ENCODE results near the gene TXNDC11.
"Not testable (repeated sequence)": the region's sequence is repeated elsewhere in the genome, so short reads cannot be mapped to it uniquely, and the experiment has no call there.

Gene TXNDC11, protein sequence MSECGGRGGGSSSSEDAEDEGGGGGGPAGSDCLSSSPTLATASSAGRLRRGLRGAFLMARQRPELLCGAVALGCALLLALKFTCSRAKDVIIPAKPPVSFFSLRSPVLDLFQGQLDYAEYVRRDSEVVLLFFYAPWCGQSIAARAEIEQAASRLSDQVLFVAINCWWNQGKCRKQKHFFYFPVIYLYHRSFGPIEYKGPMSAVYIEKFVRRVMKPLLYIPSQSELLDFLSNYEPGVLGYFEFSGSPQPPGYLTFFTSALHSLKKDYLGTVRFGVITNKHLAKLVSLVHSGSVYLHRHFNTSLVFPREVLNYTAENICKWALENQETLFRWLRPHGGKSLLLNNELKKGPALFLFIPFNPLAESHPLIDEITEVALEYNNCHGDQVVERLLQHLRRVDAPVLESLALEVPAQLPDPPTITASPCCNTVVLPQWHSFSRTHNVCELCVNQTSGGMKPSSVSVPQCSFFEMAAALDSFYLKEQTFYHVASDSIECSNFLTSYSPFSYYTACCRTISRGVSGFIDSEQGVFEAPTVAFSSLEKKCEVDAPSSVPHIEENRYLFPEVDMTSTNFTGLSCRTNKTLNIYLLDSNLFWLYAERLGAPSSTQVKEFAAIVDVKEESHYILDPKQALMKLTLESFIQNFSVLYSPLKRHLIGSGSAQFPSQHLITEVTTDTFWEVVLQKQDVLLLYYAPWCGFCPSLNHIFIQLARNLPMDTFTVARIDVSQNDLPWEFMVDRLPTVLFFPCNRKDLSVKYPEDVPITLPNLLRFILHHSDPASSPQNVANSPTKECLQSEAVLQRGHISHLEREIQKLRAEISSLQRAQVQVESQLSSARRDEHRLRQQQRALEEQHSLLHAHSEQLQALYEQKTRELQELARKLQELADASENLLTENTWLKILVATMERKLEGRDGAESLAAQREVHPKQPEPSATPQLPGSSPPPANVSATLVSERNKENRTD

DNA sequence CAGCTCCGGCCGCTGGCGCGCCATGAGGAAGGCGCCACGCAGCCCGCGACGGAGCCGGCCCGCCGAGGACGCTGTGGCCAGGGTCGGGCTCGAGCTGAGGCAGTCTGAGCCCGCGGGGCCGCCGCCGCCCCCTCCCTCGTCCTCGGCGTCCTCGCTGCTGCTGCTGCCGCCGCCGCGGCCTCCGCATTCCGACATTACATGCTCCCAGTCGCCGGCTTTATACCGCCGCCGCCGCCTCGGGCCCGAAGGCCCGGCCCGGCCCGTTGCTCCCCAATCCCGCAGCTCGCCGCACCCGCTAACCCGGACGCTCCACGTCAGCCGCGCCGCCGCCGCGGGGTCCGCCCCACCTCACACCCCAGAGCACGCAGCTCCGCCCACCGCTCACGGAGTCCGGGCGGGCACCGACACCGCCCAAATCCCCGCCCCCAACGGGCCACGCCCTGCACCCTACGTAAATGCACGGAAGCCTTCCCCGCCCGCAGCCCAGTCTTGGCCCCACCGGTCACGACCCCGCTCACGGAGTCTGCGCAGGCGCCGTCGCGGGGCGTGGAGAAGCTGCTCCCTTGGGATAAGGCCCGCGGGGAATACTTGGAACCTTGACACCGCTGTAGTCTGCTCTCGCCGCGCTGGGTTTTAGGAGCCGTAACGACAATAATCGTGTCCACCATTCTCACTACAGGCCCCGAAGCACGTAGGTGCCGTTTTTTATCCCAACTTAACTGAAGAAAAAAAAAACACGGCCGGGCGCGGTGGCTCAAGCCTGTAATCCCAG lies at the start of gene TXNDC11:
Gene TXNDC11, minus strand, starts transcription at position 322 of the 772 bp plus-strand sequence. Its CDS starts 127 bp downstream, at position 195.
- DNase-seq (ENCODE audit: low spot score), result peak; percentile 99

- DNase-seq (ENCODE audit: low spot score), result no peak
Measured at GRCh38 chr16:11791144-11791828, 48.6 kb upstream of the TXNDC11 start.

- DNase-seq (ENCODE audit: low spot score), result no peak
Measured at GRCh38 chr16:11788914-11789313, 46.3 kb upstream of the TXNDC11 start.

DNA sequence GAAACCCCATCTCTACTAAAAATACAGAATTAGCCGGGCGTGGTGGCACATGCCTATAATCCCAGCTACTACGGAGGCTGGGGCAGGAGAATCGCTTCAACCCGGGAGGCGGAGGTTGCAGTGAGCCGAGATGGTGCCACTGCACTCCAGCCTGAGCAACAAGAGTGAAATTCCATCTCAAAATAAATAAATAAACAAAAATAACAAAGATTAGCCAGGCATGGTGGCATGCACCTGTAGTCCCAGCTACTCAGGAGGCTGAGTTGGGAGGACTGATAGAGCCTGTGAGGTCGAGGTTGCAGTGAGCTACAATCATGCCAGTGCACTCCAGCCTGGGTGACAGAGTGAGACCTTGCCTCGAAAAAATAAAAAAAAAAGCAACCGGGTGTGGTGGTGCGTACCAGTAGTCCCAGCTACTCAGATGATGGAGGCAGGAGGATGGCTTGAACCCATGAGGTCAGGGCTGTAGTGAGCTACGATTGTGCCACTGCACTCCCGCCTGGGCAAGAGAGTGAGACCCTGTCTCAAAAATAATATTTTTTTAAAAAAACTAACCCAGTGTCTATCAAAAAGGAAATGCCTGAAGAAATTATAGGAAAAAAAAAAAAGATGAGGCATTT lies 42.4 kb upstream of the TXNDC11 start:
- DNase-seq (ENCODE audit: low spot score), result not testable (repeated sequence)

- DNase-seq (ENCODE audit: low spot score), result not testable (repeated sequence)
Measured at GRCh38 chr16:11784381-11784780, 41.7 kb upstream of the TXNDC11 start.

DNA sequence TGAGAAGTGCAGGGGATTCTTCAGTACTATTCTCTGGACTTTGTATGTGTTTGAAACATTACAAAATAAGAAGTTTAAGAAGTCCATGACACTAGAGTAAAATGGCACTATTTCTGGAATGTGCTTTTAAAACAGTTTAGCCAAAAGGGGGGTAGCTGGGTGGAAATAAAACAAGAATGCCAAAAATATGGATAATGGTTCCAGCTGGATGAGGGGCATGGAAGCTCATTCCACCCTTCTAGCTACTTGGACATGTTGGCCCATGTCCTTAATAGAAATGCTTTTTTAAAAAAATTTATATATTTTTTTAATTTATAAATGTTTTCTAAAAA lies 41.3 kb upstream of the TXNDC11 start:
- DNase-seq (ENCODE audit: low spot score), result no peak

DNA sequence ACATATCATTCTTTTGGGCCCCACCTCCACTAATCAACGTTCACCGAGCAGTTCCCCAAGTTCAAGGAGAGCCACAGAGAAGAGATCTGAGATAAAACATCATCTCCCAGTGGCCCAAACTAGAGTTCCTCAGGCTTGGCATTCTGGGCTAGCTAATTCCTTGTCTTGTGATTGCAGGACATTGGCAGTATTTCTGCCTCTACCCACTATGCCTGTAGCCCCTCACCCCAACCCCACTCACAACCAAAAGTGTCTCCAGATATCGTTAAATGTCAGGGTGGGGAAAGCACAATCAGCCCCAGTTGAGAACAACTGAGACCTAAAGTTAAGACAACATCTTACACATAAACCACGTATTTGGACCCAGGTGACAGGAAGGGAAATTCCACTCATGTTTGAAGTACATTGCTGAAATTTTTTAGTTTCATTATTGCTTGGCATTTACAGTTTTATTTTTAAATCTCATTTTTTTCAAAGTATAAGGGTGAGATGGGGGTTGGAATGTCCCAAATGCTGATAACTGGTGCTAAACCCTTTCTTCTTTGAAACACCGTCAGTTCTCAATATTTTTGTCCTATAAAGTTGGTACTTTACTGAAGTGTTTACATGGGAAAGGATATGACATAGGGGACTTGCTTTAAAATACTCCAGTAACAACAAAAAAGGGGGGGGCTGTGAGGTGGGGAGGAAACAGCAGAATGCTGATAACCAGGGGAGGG lies 40.8 kb upstream of the TXNDC11 start:
- DNase-seq (ENCODE audit: low spot score), result no peak

- DNase-seq (ENCODE audit: low spot score), result peak; percentile 86
Measured at GRCh38 chr16:11781773-11782172, 39.1 kb upstream of the TXNDC11 start.

DNA sequence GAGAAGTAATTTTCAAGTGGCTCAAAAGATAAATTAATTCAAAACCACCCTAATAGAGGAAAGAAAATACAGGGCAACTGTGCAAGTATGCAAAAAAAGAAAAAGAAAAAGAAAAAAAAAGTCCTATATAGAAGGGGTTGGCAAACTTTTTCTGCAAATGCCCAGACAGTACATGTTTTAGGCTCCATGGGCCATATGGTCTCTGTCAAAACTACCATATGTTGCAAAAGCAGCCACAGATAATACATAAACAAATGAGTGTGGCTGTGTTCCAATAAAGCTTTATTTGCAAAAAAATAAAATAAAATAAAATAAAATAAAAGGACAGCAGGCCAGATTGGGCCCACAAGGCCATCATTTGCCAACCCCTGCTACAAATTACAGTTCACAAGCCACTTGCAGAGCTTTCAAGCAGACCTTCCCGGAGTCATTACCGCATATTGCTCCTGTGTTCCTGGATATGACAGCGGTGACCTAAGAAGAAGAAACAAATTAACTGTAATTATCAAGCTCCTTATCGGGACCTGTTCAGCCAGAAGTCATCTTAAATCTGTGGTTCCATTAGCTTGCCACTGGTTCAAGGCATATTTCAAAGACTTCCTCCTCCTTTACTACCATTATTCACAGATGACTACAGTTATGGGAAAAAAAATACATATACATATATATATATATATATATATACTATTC lies 38.5 kb upstream of the TXNDC11 start:
- no peak for DNase-seq (ENCODE audit: low spot score)

GRCh38 chr16:11779074-11779473 lies 36.4 kb upstream of the TXNDC11 start:
- no peak for DNase-seq (ENCODE audit: low spot score)

- no peak for DNase-seq (ENCODE audit: low spot score)
Measured at GRCh38 chr16:11774065-11774626, 31.5 kb upstream of the TXNDC11 start.

DNA sequence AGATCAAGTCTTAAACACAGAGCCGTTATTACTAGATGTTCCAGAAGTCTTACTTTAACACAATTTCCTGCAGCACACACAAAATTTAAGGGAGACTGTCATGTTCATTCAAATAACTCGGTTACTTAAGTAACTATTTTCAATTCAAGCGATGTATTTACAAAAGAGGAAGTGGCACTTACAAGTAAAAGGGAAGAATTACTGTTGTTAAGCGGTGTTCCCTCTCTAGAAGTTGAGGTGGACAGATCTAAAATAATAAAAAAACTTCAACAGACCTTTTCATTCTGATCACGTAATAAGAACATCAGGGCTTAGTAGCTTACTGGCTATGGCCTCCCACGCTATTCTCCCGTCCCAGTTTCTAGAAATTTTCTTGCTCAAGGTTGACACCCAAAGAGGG lies 26.2 kb upstream of the TXNDC11 start:
- no peak for DNase-seq (ENCODE audit: low spot score)

DNA sequence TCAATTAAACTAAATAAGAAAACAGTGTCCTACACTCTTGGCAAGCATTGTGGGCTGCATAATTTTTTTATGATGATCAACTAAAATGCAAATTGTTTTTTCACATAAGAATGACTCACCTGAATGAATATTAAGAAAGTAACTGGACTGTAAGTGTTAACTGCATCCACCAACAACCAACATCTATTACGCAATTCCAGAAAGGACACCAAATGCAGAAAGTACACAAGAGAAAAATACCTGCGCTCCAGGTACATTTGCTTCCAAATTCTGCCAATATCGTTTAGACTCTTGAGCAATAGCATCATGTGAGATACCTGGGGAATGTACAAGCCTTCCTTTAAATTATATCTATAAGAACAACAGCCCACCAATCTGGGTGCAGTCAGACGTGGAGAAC lies 19.8 kb upstream of the TXNDC11 start:
- no peak for DNase-seq (ENCODE audit: low spot score)

DNA sequence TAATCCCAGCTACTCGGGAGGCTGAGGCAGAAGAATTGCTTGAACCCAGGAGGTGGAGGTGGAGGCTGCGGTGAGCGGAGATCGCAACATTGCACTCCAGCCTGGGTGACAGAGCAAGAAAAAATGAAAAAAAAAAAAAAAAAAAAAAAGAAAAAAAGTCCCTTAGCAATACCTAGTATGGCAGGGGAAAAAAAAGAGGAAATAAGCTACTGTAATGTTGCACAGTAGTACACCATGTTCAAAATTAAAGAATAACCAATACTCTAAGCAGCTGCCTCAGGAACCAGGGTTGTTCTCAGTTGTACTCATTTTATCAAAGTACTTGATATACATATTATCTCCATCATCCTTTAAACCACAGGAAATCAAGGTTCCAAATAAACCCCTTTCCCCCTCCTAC lies 17.3 kb upstream of the TXNDC11 start:
- DNase-seq (ENCODE audit: low spot score), result no peak

DNA sequence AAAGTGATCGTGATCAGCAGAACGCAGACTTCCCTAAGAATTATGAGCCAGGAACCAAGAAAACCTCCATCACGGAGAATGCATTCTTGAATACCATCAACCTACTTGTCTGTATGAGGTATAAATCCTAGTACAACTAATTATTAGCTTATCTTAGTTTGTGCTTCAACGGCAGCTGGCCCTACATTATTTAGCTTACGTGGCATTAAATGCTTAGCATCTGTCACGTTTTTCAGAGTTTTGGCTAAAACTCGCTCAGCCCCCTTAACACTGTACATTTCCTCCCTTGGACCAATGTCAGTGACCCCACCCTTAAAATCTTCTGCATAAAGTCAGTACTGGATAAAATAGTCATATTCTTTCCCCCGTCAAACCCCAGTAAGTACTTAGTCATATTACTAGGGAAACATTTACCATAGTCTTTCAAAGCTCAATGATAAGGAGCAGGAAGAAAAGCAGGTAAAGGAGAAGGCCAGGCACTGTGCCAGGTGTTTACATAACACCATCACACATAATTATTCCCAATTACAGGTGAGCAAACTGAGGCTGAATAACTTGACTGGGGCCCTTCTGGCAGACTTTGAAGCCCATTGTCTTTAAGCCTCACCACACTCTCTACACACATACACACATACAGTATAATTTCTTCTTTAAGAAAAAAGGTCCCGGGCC lies 16.6 kb upstream of the TXNDC11 start:
- DNase-seq (ENCODE audit: low spot score), result no peak

GRCh38 chr16:11757671-11758545 lies 15.3 kb upstream of the TXNDC11 start:
- no peak for DNase-seq (ENCODE audit: low spot score)

- no peak for DNase-seq (ENCODE audit: low spot score)
Measured at GRCh38 chr16:11756248-11756647, 13.6 kb upstream of the TXNDC11 start.

Data from Ammon's horn (tissue), 1 donor.